NCI-H345 treated with DMSO at 0.1 percent for 48 hours (cell line): Measurements from ENCODE around the gene SLC6A12.

Experiments
- DNase-seq: peaks from one replicate; lab custom pipeline; 2025; ENCODE audit not compliant: unreplicated experiment; lab: John Stamatoyannopoulos, UW

Gene SLC6A12

GRCh38 chr12:167959-168600 is 45.9 kb downstream of the SLC6A12 start:
- no peak for DNase-seq

GRCh38 chr12:166425-167075 is 47.4 kb downstream of the SLC6A12 start:
- no peak for DNase-seq

- no peak for DNase-seq
Observed at GRCh38 chr12:165862-166368, 48.0 kb downstream of the SLC6A12 start.

- no peak for DNase-seq
Observed at GRCh38 chr12:164207-164606, 49.8 kb downstream of the SLC6A12 start.

- DNase-seq = no peak
Observed at GRCh38 chr12:163406-163986, 50.5 kb downstream of the SLC6A12 start.

DNA sequence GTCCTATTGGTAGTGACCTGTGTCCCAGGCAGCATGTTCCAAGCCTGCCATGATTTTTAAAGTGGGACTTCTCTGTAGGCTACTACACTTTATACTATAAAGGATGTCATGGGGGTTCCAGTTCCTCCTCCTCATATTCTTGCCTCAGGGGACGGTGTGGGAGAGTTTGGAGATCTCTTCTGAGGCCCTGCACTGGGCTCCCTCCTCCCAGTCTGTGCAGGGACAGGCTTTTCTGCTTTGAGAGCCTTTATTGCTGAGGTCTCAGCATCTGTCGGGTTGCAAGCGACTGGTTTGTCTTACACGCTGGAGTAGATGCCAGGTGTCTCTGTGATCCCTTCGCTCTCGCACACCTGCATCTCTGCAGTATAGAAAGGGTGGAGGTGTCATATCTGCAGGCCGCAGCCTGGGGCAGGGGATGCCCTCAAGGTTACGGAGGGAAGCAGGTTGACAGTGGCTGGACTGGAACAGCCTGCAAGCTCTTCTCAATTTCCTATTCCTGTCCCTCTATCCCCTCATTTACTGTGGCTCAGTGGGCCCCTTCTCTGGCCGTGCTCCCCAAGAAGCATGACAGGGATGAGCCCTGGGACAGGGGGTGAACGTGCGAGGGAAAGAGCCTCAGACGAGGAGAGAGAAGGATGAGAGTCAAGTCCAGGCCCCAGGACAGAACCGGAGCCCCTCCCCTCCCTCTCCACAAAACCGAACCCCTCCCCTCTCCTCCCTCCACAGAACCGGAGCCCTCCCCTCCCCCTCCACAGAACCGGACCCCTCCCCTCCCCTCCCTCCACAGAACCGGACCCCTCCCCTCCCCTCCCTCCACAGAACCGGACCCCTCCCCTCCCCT is 51.3 kb downstream of the SLC6A12 start:
- peak; percentile 24 for DNase-seq

DNA sequence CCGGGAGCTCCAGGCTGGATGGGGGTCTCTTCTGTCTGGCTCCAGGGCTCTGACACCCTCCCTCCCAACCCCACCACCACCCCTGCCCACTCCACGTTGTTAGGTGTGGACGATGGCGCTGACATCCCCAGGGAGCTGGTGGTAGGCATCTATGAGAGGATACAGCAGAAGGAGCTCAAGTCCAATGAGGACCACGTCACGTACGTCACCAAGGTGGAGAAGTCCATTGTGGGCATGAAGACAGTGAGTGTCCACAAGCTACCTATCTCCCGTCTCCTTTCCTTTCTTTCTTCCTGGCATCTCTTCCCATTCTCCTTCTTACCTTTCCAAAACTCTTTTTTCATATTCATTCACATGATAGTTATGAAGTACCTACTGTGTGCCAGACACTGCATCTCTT is 52.1 kb downstream of the SLC6A12 start:
- DNase-seq = no peak

- DNase-seq = no peak
Observed at GRCh38 chr12:160858-161257, 53.1 kb downstream of the SLC6A12 start.

DNA sequence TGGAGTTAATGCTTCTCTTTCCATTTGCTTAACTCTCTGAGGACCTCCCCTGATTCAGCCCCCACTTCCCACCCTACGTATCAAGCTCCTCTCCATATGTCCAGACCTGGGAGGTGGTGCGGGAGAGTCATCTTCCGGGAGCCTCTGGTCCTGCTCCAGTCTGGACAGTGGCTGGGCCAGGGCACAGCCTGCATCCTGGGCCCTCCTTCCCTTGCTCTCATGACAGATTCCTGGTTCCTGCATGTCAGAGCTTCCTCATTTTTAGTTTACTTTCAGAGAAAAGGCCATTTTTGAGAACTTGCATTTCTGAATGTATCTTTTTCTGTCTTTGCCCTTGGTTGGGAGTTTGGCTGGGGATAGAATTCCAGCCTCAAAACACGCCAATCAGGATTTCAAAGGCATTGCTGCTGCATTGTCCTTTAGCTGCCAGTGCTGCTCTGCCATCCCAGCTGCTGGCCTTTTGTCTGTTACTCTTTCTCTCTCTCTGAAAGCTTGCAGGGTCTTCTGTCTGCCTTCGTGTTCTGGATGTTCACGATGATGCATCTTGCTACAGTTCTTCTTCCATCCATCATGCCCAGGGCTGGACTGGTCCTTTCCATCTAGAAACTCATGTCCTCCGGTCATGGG is 54.7 kb downstream of the SLC6A12 start:
- no peak for DNase-seq

GRCh38 chr12:157644-158043 is 56.3 kb downstream of the SLC6A12 start:
- no peak for DNase-seq

DNA sequence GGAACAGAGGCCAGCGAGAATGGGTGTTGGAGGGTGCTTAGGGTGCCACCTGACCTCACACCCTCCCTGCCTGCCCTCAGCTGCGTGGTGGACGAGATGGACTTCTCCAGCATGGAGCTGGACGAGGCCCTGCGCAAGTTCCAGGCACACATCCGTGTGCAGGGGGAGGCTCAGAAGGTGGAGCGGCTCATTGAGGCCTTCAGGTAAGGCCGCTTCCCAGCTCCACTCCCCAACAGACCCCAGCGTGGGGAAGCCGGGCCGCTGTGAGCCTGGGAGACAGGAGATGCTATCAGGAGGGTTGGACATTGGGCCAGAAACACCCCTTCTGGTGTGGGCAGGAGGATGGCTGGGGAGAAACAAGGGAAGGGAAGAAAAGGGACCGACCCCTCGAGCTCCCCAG is 57.0 kb downstream of the SLC6A12 start:
- DNase-seq = no peak

DNA sequence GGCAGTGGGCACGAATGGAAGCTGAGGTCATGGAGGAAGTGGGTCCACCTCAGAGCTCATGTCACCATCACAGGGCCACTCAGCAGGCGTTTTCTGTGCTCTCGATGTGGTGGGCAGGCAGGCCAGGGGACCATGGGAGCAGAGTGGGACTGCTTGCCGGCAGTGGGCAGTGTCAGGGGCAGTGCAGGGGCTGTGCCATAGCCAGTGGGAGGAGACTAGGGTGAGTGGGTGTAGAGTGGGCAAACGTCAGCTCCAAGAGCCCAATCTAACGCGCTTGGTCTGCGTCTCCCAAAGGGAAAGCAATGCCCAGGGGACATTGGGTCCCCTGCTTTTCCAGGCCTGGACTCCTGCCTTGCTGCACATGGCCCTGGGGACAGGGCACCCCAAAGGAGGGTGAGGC is 58.3 kb downstream of the SLC6A12 start:
- no peak for DNase-seq

GRCh38 chr12:155006-155405 is 59.0 kb downstream of the SLC6A12 start:
- no peak for DNase-seq

DNA sequence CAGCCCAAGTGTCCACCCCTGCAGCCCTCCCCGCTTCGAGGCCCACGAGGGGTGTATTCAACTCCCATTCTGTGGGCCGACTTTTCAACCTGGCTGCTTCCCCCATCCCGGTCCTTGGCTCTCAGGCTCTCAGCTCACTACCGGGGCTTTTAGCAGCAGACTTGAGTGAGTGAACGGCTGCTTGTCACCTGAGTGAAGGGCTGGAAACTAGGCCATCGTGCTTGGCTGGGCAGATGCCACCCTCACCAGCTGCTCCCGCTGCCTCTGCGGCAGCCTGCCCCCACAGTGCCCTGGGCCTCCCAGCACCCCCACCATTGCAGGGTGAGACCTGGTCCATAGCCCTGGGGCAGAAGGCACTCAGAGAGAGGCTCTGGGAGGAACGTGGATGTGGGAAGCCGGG is 59.9 kb downstream of the SLC6A12 start:
- DNase-seq = no peak

GRCh38 chr12:153080-153746 is 60.7 kb downstream of the SLC6A12 start:
- DNase-seq = peak; percentile 48

- DNase-seq = no peak
Observed at GRCh38 chr12:152440-152839, 61.5 kb downstream of the SLC6A12 start.

DNA sequence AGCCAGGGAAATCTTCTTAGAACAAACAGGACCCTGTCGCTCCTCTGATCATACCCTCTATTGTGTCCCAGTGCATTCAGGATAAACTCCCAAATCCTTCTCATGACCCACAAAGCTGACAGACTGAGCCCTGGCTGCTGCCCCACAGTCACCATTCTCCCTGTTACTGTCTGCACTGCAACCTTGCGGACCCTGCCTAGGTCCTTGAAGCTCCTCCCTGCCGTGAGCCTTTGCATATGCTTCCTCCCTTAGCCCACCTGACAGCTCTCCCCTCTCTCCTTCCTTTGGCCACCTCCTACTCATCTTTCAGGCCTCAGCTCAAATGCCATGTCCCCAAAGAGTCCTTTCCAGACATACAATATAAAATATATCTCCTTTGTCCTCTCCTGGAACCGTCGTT is 62.4 kb downstream of the SLC6A12 start:
- no peak for DNase-seq

- DNase-seq = no peak
Observed at GRCh38 chr12:148676-149416, 65.1 kb downstream of the SLC6A12 start.

GRCh38 chr12:147242-147641 is 66.7 kb downstream of the SLC6A12 start:
- DNase-seq = no peak
